ENCODE measurements around the gene PKP4.

PKP4 gene

DNA sequence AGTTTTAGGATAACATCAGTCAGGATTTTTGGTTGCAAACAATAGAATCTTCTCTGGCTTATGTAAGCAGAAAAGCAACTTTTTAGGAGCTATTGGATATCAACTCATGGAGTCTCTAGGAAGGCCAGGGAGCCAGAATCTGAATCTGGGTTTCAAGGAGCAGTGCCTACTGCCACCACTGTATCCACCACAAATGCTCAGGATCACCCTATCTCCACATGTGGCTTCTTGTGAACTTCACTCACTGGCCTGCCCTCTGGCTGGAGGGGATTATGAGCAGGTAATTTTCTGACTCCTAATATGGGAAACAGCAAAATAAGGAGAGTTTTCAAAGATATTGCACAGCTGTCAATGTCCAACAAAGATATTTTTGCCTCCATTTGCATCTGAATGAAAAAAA lies 142.9 kb downstream of the PKP4 start:
- POLR2A ChIA-PET, result no interaction called here
- TF ChIP-seq, protein P1, sequence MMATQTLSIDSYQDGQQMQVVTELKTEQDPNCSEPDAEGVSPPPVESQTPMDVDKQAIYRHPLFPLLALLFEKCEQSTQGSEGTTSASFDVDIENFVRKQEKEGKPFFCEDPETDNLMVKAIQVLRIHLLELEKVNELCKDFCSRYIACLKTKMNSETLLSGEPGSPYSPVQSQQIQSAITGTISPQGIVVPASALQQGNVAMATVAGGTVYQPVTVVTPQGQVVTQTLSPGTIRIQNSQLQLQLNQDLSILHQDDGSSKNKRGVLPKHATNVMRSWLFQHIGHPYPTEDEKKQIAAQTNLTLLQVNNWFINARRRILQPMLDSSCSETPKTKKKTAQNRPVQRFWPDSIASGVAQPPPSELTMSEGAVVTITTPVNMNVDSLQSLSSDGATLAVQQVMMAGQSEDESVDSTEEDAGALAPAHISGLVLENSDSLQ (IDR thresholded peaks at IDR 0.05), result no peak
- TF ChIP-seq FOXM1 (IDR thresholded peaks at IDR 0.05; ENCODE audit: borderline replicate concordance) (no peak), ARNT (IDR thresholded peaks at IDR 0.05) (no peak), SUZ12 (IDR thresholded peaks at IDR 0.05) (no peak), NFRKB (IDR thresholded peaks at IDR 0.05) (no peak), LEF1 (IDR thresholded peaks at IDR 0.05; ENCODE audit: borderline replicate concordance) (no peak), ZNF384 (IDR thresholded peaks at IDR 0.05) (no peak), ELF4 (IDR thresholded peaks at IDR 0.05) (no peak), L3MBTL2 (conservative IDR thresholded peaks at IDR 0.05) (no peak), SP1 (IDR thresholded peaks at IDR 0.05) (no peak), TARDBP (IDR thresholded peaks at IDR 0.05) (no peak), FOXK2 (IDR thresholded peaks at IDR 0.05) (no peak), HDGF (IDR thresholded peaks at IDR 0.05; ENCODE audit: borderline replicate concordance) (no peak), FOXA1 (IDR thresholded peaks at IDR 0.05) (no peak), BHLHE40 (IDR thresholded peaks at IDR 0.05; ENCODE audit: borderline replicate concordance) (no peak), CTBP1 (IDR thresholded peaks at IDR 0.05; ENCODE audit: borderline replicate concordance) (no peak)
- no peak for DNase-seq (ENCODE audit: extremely low spot score)
- CTCF ChIA-PET, result no interaction called here

DNA sequence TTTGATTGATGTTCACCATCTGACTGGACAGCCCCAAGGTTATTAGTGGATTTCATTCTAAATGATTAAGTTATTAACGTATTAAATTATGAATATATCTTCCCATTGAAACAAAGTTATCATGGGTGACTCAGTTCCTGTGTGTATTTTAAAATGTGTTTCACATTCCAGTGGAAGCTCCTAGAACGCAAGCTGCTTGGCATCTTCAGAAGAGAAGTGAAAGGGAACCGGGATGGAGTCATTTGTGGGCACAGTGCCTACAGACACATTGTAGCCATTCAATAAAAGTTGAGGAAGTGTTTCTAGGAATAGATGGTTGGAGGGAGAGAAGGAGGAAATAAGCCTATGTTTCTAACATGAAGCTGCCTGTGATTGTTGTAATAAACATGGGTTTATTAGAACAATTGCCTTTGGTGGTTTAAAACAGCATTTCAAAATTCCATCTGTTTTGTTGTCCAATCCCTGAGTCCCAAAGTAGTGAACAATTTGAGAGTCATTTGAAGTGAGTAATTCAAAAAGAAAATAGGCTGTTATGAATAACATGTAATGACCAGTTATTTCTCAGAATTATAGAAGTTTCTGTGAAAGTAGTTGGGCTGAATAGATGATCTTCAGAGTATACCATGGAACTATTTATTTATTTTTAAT lies 143.5 kb downstream of the PKP4 start:
- POLR2A ChIA-PET, result no interaction called here
- CTCF ChIA-PET, result no interaction called here
- no peak for TF ChIP-seq SP1 (IDR thresholded peaks at IDR 0.05)
- DNase-seq (ENCODE audit: extremely low spot score), result no peak

DNA sequence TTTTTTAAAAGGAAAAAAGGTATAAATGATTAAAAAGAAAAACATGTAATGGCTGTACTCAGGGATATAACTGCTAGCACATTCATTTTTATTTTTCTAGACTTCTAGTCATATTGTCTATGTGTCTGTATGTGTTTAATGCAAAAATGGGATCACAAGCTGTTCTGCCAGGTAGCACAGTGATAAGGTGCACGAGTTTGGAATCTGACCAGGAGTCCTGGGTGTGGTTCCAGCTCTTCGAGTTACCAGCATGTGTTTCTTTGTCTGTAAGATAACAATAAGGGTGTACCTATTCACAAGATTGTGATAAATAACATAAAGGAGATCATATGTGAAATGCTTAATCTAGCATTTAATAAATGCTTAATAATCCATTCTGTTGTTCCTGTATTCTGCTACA lies 145.3 kb downstream of the PKP4 start:
- no peak for DNase-seq (ENCODE audit: extremely low spot score)
- ChIA-PET CTCF (no interaction called here), POLR2A (no interaction called here)
- TF ChIP-seq FOXM1 (IDR thresholded peaks at IDR 0.05; ENCODE audit: borderline replicate concordance), result no peak
- no peak for TF ChIP-seq NFRKB (IDR thresholded peaks at IDR 0.05)
- TF ChIP-seq ZNF384 (IDR thresholded peaks at IDR 0.05), result no peak
- TF ChIP-seq, protein P1 (IDR thresholded peaks at IDR 0.05), result no peak
- TF ChIP-seq ELF4 (IDR thresholded peaks at IDR 0.05), result no peak
- TF ChIP-seq HDGF (IDR thresholded peaks at IDR 0.05; ENCODE audit: borderline replicate concordance), result no peak
- TF ChIP-seq LEF1 (IDR thresholded peaks at IDR 0.05; ENCODE audit: borderline replicate concordance), result no peak
- no peak for TF ChIP-seq FOXK2 (IDR thresholded peaks at IDR 0.05)

DNA sequence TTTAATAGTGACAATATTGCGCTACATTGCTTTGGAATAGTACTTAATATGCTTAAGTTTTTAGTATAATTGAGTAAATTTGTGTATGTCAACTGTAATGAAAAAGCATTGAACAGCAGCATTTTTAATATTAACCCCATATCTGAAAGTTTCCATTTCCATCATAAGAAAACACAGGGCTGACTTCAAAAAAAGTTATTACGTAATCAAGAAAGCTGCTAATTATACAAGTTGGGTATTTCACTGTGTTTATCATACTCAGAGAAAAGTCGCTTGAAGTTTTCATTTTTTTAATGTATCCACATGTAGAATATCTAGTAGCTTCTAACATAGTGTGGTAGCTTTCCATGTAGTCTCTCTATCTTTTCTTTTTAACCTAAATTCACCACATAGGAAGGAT lies 146.5 kb downstream of the PKP4 start:
- CTCF ChIA-PET, result interaction anchor here (1.2 kb wide), 1 partner anchor 142 kb away, joined by 3 read pairs; no protein-coding TSS in a partner anchor
- POLR2A ChIA-PET, result no interaction called here
- no peak for DNase-seq (ENCODE audit: extremely low spot score)
- TF ChIP-seq CTBP1 (IDR thresholded peaks at IDR 0.05; ENCODE audit: borderline replicate concordance), result no peak
- TF ChIP-seq ZNF384 (IDR thresholded peaks at IDR 0.05), result no peak
- TF ChIP-seq NFRKB (IDR thresholded peaks at IDR 0.05), result no peak
- no peak for TF ChIP-seq FOXM1 (IDR thresholded peaks at IDR 0.05; ENCODE audit: borderline replicate concordance)
- TF ChIP-seq SUZ12 (IDR thresholded peaks at IDR 0.05), result no peak
- TF ChIP-seq BHLHE40 (IDR thresholded peaks at IDR 0.05; ENCODE audit: borderline replicate concordance), result no peak
- TF ChIP-seq HDGF (IDR thresholded peaks at IDR 0.05; ENCODE audit: borderline replicate concordance), result no peak
- TF ChIP-seq FOXK2 (IDR thresholded peaks at IDR 0.05), result no peak
- TF ChIP-seq L3MBTL2 (conservative IDR thresholded peaks at IDR 0.05), result no peak
- no peak for TF ChIP-seq LEF1 (IDR thresholded peaks at IDR 0.05; ENCODE audit: borderline replicate concordance)
- no peak for TF ChIP-seq ARNT (IDR thresholded peaks at IDR 0.05)
- TF ChIP-seq SP1 (IDR thresholded peaks at IDR 0.05), result no peak
- TF ChIP-seq TARDBP (IDR thresholded peaks at IDR 0.05), result no peak
- TF ChIP-seq ELF4 (IDR thresholded peaks at IDR 0.05), result no peak
- TF ChIP-seq FOXA1 (IDR thresholded peaks at IDR 0.05), result no peak
- TF ChIP-seq, protein P1 (IDR thresholded peaks at IDR 0.05), result no peak

DNA sequence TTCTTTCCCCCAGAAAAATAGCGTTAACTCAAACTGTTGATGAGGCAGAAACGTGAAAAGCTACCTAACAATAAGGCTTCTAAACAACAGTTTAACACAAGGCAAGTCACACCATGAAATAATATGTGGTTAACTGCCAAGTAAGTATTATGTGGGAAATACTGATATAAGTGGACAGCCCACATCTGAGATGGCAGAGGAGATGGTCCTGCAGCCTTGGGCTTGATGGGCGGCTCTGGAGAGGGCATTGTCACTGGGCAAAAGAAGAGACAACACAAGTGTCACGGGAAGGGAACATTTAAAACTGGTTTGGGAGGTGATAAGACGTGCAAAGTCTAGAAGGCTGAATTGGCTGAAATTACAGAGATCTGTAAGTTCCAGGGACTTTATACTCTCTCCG lies 147.2 kb downstream of the PKP4 start:
- ChIA-PET CTCF (interaction anchor here (1.2 kb wide), 1 partner anchor 141 kb away, joined by 3 read pairs; no protein-coding TSS in a partner anchor), POLR2A (no interaction called here)
- DNase-seq (ENCODE audit: extremely low spot score), result no peak
- TF ChIP-seq FOXM1 (IDR thresholded peaks at IDR 0.05; ENCODE audit: borderline replicate concordance), result no peak
- no peak for TF ChIP-seq ELF4 (IDR thresholded peaks at IDR 0.05)
- TF ChIP-seq LEF1 (IDR thresholded peaks at IDR 0.05; ENCODE audit: borderline replicate concordance), result no peak
- no peak for TF ChIP-seq ZNF384 (IDR thresholded peaks at IDR 0.05)
- TF ChIP-seq BHLHE40 (IDR thresholded peaks at IDR 0.05; ENCODE audit: borderline replicate concordance), result no peak
- no peak for TF ChIP-seq L3MBTL2 (conservative IDR thresholded peaks at IDR 0.05)
- no peak for TF ChIP-seq NFRKB (IDR thresholded peaks at IDR 0.05)
- TF ChIP-seq FOXA1 (IDR thresholded peaks at IDR 0.05), result no peak
- no peak for TF ChIP-seq SUZ12 (IDR thresholded peaks at IDR 0.05)
- TF ChIP-seq ARNT (IDR thresholded peaks at IDR 0.05), result no peak

DNA sequence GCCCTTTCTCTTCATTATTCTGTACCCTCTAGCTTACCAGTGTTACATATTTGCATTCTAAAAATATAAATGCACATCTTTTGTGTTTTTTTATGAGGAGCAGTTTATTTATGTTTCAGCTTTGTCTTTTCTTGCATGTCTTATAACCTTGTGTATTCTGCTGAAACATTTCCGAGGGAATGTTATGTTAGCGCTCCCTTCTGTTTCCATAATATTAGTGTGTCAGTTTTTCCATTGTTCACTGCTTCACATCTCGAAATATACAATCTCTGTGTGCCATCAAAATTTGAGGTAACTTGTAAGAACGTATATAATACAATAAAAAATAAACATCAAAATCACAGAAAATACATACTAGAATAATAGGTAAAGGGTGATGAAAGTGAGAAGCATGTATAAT lies 153.3 kb downstream of the PKP4 start:
- TF ChIP-seq SUZ12 (IDR thresholded peaks at IDR 0.05) (no peak), ZNF384 (IDR thresholded peaks at IDR 0.05) (no peak)
- ChIA-PET CTCF (interaction anchor here (0.6 kb wide), 1 partner anchor 822 kb away, joined by 7 read pairs; no protein-coding TSS in a partner anchor), POLR2A (no interaction called here)
- no peak for DNase-seq (ENCODE audit: extremely low spot score)
